WTC11 (cell line): Measurements from ENCODE around the gene TC2N. TPM values are rescaled to one million over a fixed set of nuclear protein-coding genes. Genes with fewer than 3 reads are reported as not detected.

Source experiments
- ATAC-seq: fragments of 200-7000 bp; cut with Tn5 transposase; 2 replicates; pipeline ENCODE4 v1.10.0; 2021; ENCODE audit warnings: mild to moderate bottlenecking, moderate library complexity
- CTCF ChIA-PET: fragments of 300-600 bp; sonication (Branson Sonifier 250); formaldehyde crosslinking; loops from one replicate; lab custom pipeline; 2021; ENCODE audit warnings: antibody characterized with exemption; lab: Charles Lee
- POLR2A ChIA-PET: fragments of 350-600 bp; sonication (Branson Sonifier 250); formaldehyde crosslinking; loops from one replicate; lab custom pipeline; 2021; ENCODE audit warnings: antibody characterized with exemption; lab: Charles Lee
- DNase-seq: peaks from one replicate; pipeline ENCODE4 v3.0.0; 2021; ENCODE audit warnings: low spot score
- H3K27ac Mint-ChIP-seq: 2 replicates; pipeline ENCODE4 v1.8.0; 2021; ENCODE audit warnings: mixed read lengths
- H3K27me3 Mint-ChIP-seq: 2 replicates; pipeline ENCODE4 v1.8.0; 2021; ENCODE audit warnings: low read depth, mild to moderate bottlenecking, moderate library complexity, mixed read lengths
- H3K36me3 Mint-ChIP-seq: 2 replicates; pipeline ENCODE4 v1.8.0; 2021; ENCODE audit warnings: mixed read lengths
- H3K4me1 Mint-ChIP-seq: 2 replicates; pipeline ENCODE4 v1.8.0; 2022; ENCODE audit warnings: mixed read lengths
- H3K4me3 Mint-ChIP-seq: 2 replicates; pipeline ENCODE4 v1.8.0; 2021; ENCODE audit warnings: mild to moderate bottlenecking, moderate library complexity, mixed read lengths
- H3K9me3 Mint-ChIP-seq: 2 replicates; pipeline ENCODE4 v1.8.0; 2021; ENCODE audit warnings: mixed read lengths
- ARID4B ChIP-seq: sonication (generic); formaldehyde crosslinking; IDR thresholded peaks from 2 replicates; pipeline ENCODE4 v1.8.0; 2023; ENCODE audit warnings: missing genetic modification reagents, mild to moderate bottlenecking, borderline replicate concordance
- CBFB ChIP-seq: sonication (generic); formaldehyde crosslinking; IDR thresholded peaks from 2 replicates; pipeline ENCODE4 v1.8.1; 2022; ENCODE audit warnings: mild to moderate bottlenecking, low read depth, missing genetic modification reagents
- E2F4 ChIP-seq: sonication (generic); formaldehyde crosslinking; IDR thresholded peaks from 2 replicates; pipeline ENCODE4 v1.8.1; 2022; ENCODE audit warnings: low read depth, mild to moderate bottlenecking, moderate library complexity, missing genetic modification reagents, borderline replicate concordance
- FOXK1 ChIP-seq: sonication (generic); formaldehyde crosslinking; IDR thresholded peaks from 2 replicates; pipeline ENCODE4 v1.8.0; 2022; ENCODE audit warnings: mild to moderate bottlenecking, moderate library complexity, missing genetic modification reagents
- NFATC4 ChIP-seq: fragments of 250-450 bp; sonication (Bioruptor Pico); IDR thresholded peaks from 2 replicates; pipeline ENCODE4 v1.9.0; 2021; ENCODE audit warnings: mild to moderate bottlenecking
- NFE2L1 ChIP-seq: sonication (generic); formaldehyde crosslinking; IDR thresholded peaks from 2 replicates; pipeline ENCODE4 v1.8.1; 2023; ENCODE audit warnings: missing genetic modification reagents
- NFYB ChIP-seq: sonication (generic); formaldehyde crosslinking; conservative IDR thresholded peaks from 2 replicates; pipeline ENCODE4 v1.8.0; 2022; ENCODE audit warnings: low read depth, missing genetic modification reagents
- NR1H2 ChIP-seq: sonication (generic); formaldehyde crosslinking; IDR thresholded peaks from 2 replicates; pipeline ENCODE4 v1.9.0; 2021; ENCODE audit warnings: mild to moderate bottlenecking, moderate library complexity, missing genetic modification reagents
- RORB ChIP-seq: fragments of 250-450 bp; sonication (Bioruptor Pico); IDR thresholded peaks from 2 replicates; pipeline ENCODE4 v1.9.0; 2021; ENCODE audit warnings: mild to moderate bottlenecking
- SMAD3 ChIP-seq: sonication (generic); formaldehyde crosslinking; IDR thresholded peaks from 2 replicates; pipeline ENCODE4 v1.8.0; 2022; ENCODE audit warnings: missing genetic modification reagents, mild to moderate bottlenecking, borderline replicate concordance
- ZBTB43 ChIP-seq: sonication (generic); formaldehyde crosslinking; IDR thresholded peaks from 2 replicates; pipeline ENCODE4 v1.8.1; 2023; ENCODE audit warnings: mild to moderate bottlenecking, missing genetic modification reagents
- ZMAT4 ChIP-seq: fragments of 250-450 bp; sonication (Bioruptor Pico); IDR thresholded peaks from 2 replicates; pipeline ENCODE4 v1.9.0; 2021; ENCODE audit warnings: mild to moderate bottlenecking
- ZNF121 ChIP-seq: sonication (generic); formaldehyde crosslinking; IDR thresholded peaks from 2 replicates; pipeline ENCODE4 v1.8.0; 2023; ENCODE audit warnings: missing genetic modification reagents
- ZNF281 ChIP-seq: sonication (generic); formaldehyde crosslinking; IDR thresholded peaks from 2 replicates; pipeline ENCODE4 v1.8.0; 2023; ENCODE audit warnings: mild to moderate bottlenecking, missing genetic modification reagents
- ZNF416 ChIP-seq: fragments of 250-450 bp; sonication (Bioruptor Pico); IDR thresholded peaks from 2 replicates; pipeline ENCODE4 v1.9.0; 2021; ENCODE audit warnings: mild to moderate bottlenecking, inconsistent platforms
- ZNF423 ChIP-seq: fragments of 250-450 bp; sonication (Bioruptor Pico); IDR thresholded peaks from 2 replicates; pipeline ENCODE4 v2.1.2; 2022; ENCODE audit warnings: mild to moderate bottlenecking, moderate library complexity
- total RNA-seq: library from RNA; stranded (reverse); gene quantifications from 3 replicates; pipeline ENCODE4 v1.2.3, GENCODE V29; 2021

TC2N gene
- total RNA-seq, 1 experiment from 2014 or later = 33.0 TPM

- no peak for TF ChIP-seq NFE2L1 (CRISPR knock-in tag)
- TF ChIP-seq E2F4 = no peak
- no peak for TF ChIP-seq ZMAT4 (CRISPR knock-in tag)
- TF ChIP-seq NR1H2 (CRISPR knock-in tag) = no peak
- TF ChIP-seq FOXK1 (CRISPR knock-in tag) = no peak
Observed at GRCh38 chr14:91827746-91828145, 39.6 kb downstream of the TC2N start (continued).

GRCh38 chr14:91817566-91818325, 49.6 kb downstream of the TC2N start:
- ChIA-PET CTCF (no interaction called here), POLR2A (no interaction called here)
- peak; percentile 60; the same call in 1 of the 2 replicates for ATAC-seq
- no peaks in the 10 kb centered on the region for H3K36me3 Mint-ChIP-seq
- H3K4me3 Mint-ChIP-seq = no peak overlapping the region
- peak overlapping the region; percentile 60 for H3K27ac Mint-ChIP-seq
- no peaks in the 10 kb centered on the region; the same call in 1 of the 2 replicates for H3K27me3 Mint-ChIP-seq
- TF ChIP-seq SMAD3 (CRISPR knock-in tag) = no peak
- TF ChIP-seq RORB (CRISPR knock-in tag) = no peak
- TF ChIP-seq ZNF423 (CRISPR knock-in tag) = no peak
- no peak for TF ChIP-seq ZNF281 (CRISPR knock-in tag)
- TF ChIP-seq ZBTB43 (CRISPR knock-in tag) = no peak
- no peak for TF ChIP-seq FOXK1 (CRISPR knock-in tag)
- no peak for TF ChIP-seq ZNF121 (CRISPR knock-in tag)
- no peak for TF ChIP-seq NFYB
- TF ChIP-seq ZNF416 (CRISPR knock-in tag) = no peak
- TF ChIP-seq NFATC4 (CRISPR knock-in tag) = no peak
- TF ChIP-seq ARID4B = no peak
- TF ChIP-seq NR1H2 (CRISPR knock-in tag) = no peak
- no peak for TF ChIP-seq CBFB
- H3K9me3 Mint-ChIP-seq = peaks cover 6% of the 10 kb centered on the region; the same call in 1 of the 2 replicates
- peaks cover 23% of the 10 kb centered on the region for H3K4me1 Mint-ChIP-seq
- DNase-seq = no peak
